ENCODE results near the gene RPL37A. TPM values are rescaled to one million over a fixed set of nuclear protein-coding genes. Genes with fewer than 3 reads are reported as not detected.

RPL37A gene
- total RNA-seq (2022; extraction: Qiagen RNA extraction; ENCODE audit: low read depth): 4,513 to 5,907 TPM (median 5,049 TPM) in 5 replicates

GRCh38 chr2:216498379-216499352, at the start of gene RPL37A:
TSS of gene RPL37A (plus strand) at chr2:216498844. CDS start at chr2:216498875, 31 bp downstream.

Other genes starting within 250 kb of the RPL37A start
- 30.1 to 45.6 TPM (median 35.6 TPM) in 5 replicates for gene MARCHF4, start 126.4 kb upstream of the RPL37A start, total RNA-seq (2022; extraction: Qiagen RNA extraction; ENCODE audit: low read depth)
- 15.4 to 18.5 TPM (median 16.1 TPM) in 5 replicates for gene SMARCAL1, start 86.4 kb upstream of the RPL37A start, total RNA-seq (2022; extraction: Qiagen RNA extraction; ENCODE audit: low read depth)
- 57.5 to 90.1 TPM (median 86.0 TPM) in 5 replicates for gene IGFBP2, start 134.6 kb downstream of the RPL37A start, total RNA-seq (2022; extraction: Qiagen RNA extraction; ENCODE audit: low read depth)
- 0.08 to 0.24 TPM (median 0.20 TPM) in 5 replicates for gene IGFBP5, start 196.7 kb downstream of the RPL37A start, total RNA-seq (2022; extraction: Qiagen RNA extraction; ENCODE audit: low read depth)